Liver (tissue), 3 donors: ENCODE results near the gene TJP3.

Experiments
- FOXA1 ChIP-seq: IDR thresholded peaks from 2 replicates; pipeline ENCODE4 v1.6.1; 2016; ENCODE audit warnings: antibody characterized with exemption
- RAD21 ChIP-seq, 2 donors: IDR thresholded peaks; 2 replicates each; pipeline ENCODE4 v1.6.1; 2016; ENCODE audit warnings: antibody characterized with exemption in 2 of 2, mild to moderate bottlenecking in 2 of 2
- SP1 ChIP-seq: IDR thresholded peaks from 2 replicates; pipeline ENCODE4 v1.6.1; 2018; ENCODE audit warnings: antibody characterized with exemption, mild to moderate bottlenecking
- TAF1 ChIP-seq: conservative IDR thresholded peaks from 2 replicates; pipeline ENCODE4 v1.6.1; 2016; ENCODE audit warnings: antibody characterized with exemption, mild to moderate bottlenecking
- TF ChIP-seq, protein P1 (sequence below): fragments of 150-350 bp; IDR thresholded peaks from 2 replicates; pipeline ENCODE4 v1.5.1; 2017; ENCODE audit warnings: improper control_type of control experiment, low read depth, low read length; ENCODE audit not compliant: missing input control
- TF ChIP-seq, protein P2 (sequence below): IDR thresholded peaks from 2 replicates; pipeline ENCODE4 v1.6.1; 2016; ENCODE audit warnings: antibody characterized with exemption
- donor health status: healthy.
- donor health status: healthy.

DNA sequence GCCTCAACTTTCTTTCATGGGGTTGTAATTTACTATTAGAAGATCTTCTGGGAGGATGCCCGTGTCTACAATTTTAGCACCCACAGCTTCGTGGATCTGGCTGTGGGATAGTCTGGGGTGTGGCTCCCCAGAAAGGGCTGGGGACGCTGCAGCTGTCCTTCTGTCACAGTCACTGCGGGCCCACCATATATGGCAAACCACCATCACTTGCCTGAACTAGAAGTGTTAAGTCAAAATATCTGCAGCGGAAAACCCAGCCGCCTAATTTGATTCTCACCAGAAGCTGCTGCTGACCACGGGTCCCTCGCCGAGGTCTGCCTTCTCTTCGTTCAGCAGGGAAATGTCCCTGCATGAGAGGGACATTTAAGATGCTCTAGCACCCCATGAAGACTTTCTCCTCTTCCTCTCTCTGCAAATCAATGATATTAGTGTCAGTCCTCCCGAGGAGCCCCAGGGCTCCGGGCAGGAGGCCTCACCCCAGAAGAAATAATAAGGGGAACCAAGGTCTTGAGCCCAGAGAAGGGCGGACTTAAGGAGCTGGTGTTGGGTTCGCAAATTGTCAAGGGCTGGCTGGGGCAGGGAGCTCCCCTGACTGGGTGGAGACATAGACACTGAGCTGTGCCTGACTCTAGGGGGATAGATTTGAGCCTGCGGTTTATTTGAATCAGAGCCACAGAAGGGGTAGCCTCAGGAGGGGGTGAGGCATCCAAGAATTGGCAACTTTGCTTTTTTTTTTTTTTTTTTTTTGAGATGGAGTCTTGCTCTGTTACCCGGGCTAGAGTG, 81.0 kb downstream of the TJP3 start:
- TF ChIP-seq, protein P1, sequence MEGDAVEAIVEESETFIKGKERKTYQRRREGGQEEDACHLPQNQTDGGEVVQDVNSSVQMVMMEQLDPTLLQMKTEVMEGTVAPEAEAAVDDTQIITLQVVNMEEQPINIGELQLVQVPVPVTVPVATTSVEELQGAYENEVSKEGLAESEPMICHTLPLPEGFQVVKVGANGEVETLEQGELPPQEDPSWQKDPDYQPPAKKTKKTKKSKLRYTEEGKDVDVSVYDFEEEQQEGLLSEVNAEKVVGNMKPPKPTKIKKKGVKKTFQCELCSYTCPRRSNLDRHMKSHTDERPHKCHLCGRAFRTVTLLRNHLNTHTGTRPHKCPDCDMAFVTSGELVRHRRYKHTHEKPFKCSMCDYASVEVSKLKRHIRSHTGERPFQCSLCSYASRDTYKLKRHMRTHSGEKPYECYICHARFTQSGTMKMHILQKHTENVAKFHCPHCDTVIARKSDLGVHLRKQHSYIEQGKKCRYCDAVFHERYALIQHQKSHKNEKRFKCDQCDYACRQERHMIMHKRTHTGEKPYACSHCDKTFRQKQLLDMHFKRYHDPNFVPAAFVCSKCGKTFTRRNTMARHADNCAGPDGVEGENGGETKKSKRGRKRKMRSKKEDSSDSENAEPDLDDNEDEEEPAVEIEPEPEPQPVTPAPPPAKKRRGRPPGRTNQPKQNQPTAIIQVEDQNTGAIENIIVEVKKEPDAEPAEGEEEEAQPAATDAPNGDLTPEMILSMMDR = no peak
- no peak for TF ChIP-seq SP1
- TF ChIP-seq, protein P2, sequence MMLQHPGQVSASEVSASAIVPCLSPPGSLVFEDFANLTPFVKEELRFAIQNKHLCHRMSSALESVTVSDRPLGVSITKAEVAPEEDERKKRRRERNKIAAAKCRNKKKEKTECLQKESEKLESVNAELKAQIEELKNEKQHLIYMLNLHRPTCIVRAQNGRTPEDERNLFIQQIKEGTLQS = no peak
- TF ChIP-seq TAF1 = no peak
- TF ChIP-seq RAD21 (IDR thresholded peaks at IDR 0.05) = no peak
- no peak for TF ChIP-seq FOXA1
